CD14-positive monocyte (primary cell): ENCODE measurements around the gene CCL19. TPM values are rescaled to one million over a fixed set of nuclear protein-coding genes. Genes with fewer than 3 reads are reported as not detected.
A peak's percentile ranks its signal among the peaks of the same experiment; 100 is the strongest.

Source experiments
- DNase-seq, 3 donors: peaks; one replicate each; pipeline ENCODE4 v3.0.0-alpha.2; 2011 to 2022
- H2AFZ ChIP-seq: 2 replicates; pipeline ENCODE4 v1.6.0; 2012; ENCODE audit warnings: mild to moderate bottlenecking, low read depth, low read length, inconsistent platforms; ENCODE audit not compliant: insufficient read depth, poor library complexity, severe bottlenecking
- H3K27ac ChIP-seq, 2 donors: 1 replicate in 1 of 2; 2 replicates in 1 of 2; pipeline ENCODE4 v1.5.1; 2012 to 2013; ENCODE audit warnings: low read length in 2 of 2, control low read depth in 1 of 2, inconsistent platforms in 1 of 2, low read depth in 1 of 2, mild to moderate bottlenecking in 1 of 2
- H3K27me3 ChIP-seq, 2 donors: one replicate each; pipeline versions ENCODE4 v1.6.0 to v1.6.1; 2011 to 2013; ENCODE audit warnings: low read length in 2 of 2; ENCODE audit not compliant: control insufficient read depth in 2 of 2, insufficient read depth in 2 of 2
- H3K36me3 ChIP-seq, 2 donors: replicated peaks in 1 of 2; 1 replicate in 1 of 2; 2 replicates in 1 of 2; pipeline versions ENCODE4 v1.5.1 to v1.6.1; 2012 to 2013; ENCODE audit warnings: low read length in 2 of 2, control low read depth in 1 of 2, inconsistent platforms in 1 of 2, mild to moderate bottlenecking in 1 of 2; ENCODE audit not compliant: insufficient read depth in 2 of 2, control insufficient read depth in 1 of 2
- H3K4me1 ChIP-seq, 2 donors: 1 replicate in 1 of 2; 2 replicates in 1 of 2; pipeline versions ENCODE4 v1.5.1 to v1.6.1; 2012 to 2013; ENCODE audit warnings: low read length in 2 of 2, control low read depth in 1 of 2, inconsistent platforms in 1 of 2, mild to moderate bottlenecking in 1 of 2, moderate library complexity in 1 of 2; ENCODE audit not compliant: insufficient read depth in 2 of 2, control insufficient read depth in 1 of 2
- H3K4me2 ChIP-seq: replicated peaks from 2 replicates; pipeline ENCODE3; 2012; ENCODE audit warnings: low read length, moderate library complexity, mild to moderate bottlenecking; ENCODE audit not compliant: poor library complexity, severe bottlenecking; ENCODE audit errors: extremely low read depth
- H3K4me3 ChIP-seq, 3 experiments: fragments of 200-600 bp in 1 of 3; sonication (generic) in 1 of 3; replicated peaks in 1 of 3; 1 replicate in 2 of 3; 2 replicates in 1 of 3; pipeline ENCODE4 v1.5.1; 2011 to 2013; ENCODE audit warnings: low read length in 3 of 3, mild to moderate bottlenecking in 3 of 3, control low read depth in 2 of 3, low read depth in 2 of 3, inconsistent platforms in 1 of 3, moderate library complexity in 1 of 3
- H3K79me2 ChIP-seq: 2 replicates; pipeline ENCODE4 v1.6.0; 2012; ENCODE audit warnings: mild to moderate bottlenecking, control low read depth, inconsistent platforms, low read length, moderate library complexity; ENCODE audit not compliant: insufficient read depth
- H3K9ac ChIP-seq: 2 replicates; pipeline ENCODE4 v1.6.0; 2017; ENCODE audit warnings: low read length, mild to moderate bottlenecking; ENCODE audit not compliant: insufficient read depth, poor library complexity, severe bottlenecking
- H3K9me3 ChIP-seq, 2 donors: replicated peaks in 1 of 2; 1 replicate in 1 of 2; 2 replicates in 1 of 2; pipeline versions ENCODE4 v1.5.1 to v1.6.1; 2012 to 2013; ENCODE audit warnings: low read length in 2 of 2, control low read depth in 1 of 2; ENCODE audit not compliant: control insufficient read depth in 1 of 2, insufficient read depth in 1 of 2
- H4K20me1 ChIP-seq: 2 replicates; pipeline ENCODE4 v1.6.0; 2012; ENCODE audit warnings: mild to moderate bottlenecking, low read length, control low read depth, moderate library complexity; ENCODE audit not compliant: insufficient read depth
- H3K27ac Mint-ChIP-seq, 7 donors: one replicate each; pipeline ENCODE4 v1.8.0; 2020; ENCODE audit warnings: mild to moderate bottlenecking in 7 of 7, mixed read lengths in 7 of 7, moderate library complexity in 6 of 7, inconsistent platforms in 2 of 7
- H3K27me3 Mint-ChIP-seq, 3 donors: one replicate each; pipeline ENCODE4 v1.8.0; 2021 to 2022; ENCODE audit warnings: low read depth in 3 of 3, mild to moderate bottlenecking in 3 of 3, mixed read lengths in 3 of 3, moderate library complexity in 3 of 3, inconsistent platforms in 1 of 3
- H3K36me3 Mint-ChIP-seq, 2 donors: one replicate each; pipeline ENCODE4 v1.8.0; 2020; ENCODE audit warnings: mixed read lengths in 2 of 2, inconsistent platforms in 1 of 2, mild to moderate bottlenecking in 1 of 2
- H3K4me1 Mint-ChIP-seq: one replicate; pipeline ENCODE4 v1.8.0; 2020; ENCODE audit warnings: mild to moderate bottlenecking, mixed read lengths
- H3K4me3 Mint-ChIP-seq, 2 donors: one replicate each; pipeline ENCODE4 v1.8.0; 2020; ENCODE audit warnings: mild to moderate bottlenecking in 2 of 2, mixed read lengths in 2 of 2, moderate library complexity in 1 of 2
- H3K9me3 Mint-ChIP-seq, 7 donors: one replicate each; pipeline ENCODE4 v1.8.0; 2020 to 2022; ENCODE audit warnings: mixed read lengths in 7 of 7, mild to moderate bottlenecking in 6 of 7, moderate library complexity in 6 of 7, inconsistent platforms in 2 of 7
- WGBS: methylation state at CpG from one replicate; pipeline ENCODE4 v1.1.5; 2013; ENCODE audit warnings: missing lambda C conversion rate; ENCODE audit not compliant: insufficient coverage; 5-methylcytosine and 5-hydroxymethylcytosine counted together
- intact Hi-C, 2 donors: fragments of 100-400 bp; cut with micrococcal nuclease; formaldehyde crosslinking; loops; one replicate each; pipeline versions ENCODE4 v1.15.0 to v1.15.1; 2023
- polyA plus RNA-seq, 3 donors: library from polyadenylated mRNA; depleted of rRNA in 1 of 3; unstranded in 2 of 3; stranded (reverse) in 1 of 3; fragments of 300-500 nt in 2 of 3; fragments of >200 nt in 1 of 3; fragmentation: Illumina TruSeq in 2 of 3; gene quantifications; 1 replicate in 2 of 3; 2 replicates in 1 of 3; pipeline ENCODE4 v1.2.3, GENCODE V29; 2012 to 2021
- TF ChIP-seq, protein P1 (sequence below): fragments of 200-600 bp; IDR thresholded peaks from one replicate; pipeline ENCODE4 v1.8.0; 2022; ENCODE audit warnings: antibody characterized with exemption, mild to moderate bottlenecking

Gene CCL19
- polyA plus RNA-seq, 3 donors: 0.21 TPM; not detected in 2

- Histone ChIP-seq H3K4me1 (no peaks in the 10 kb centered on the region), H3K9ac (no peak overlapping the region), H3K4me2 (no peak overlapping the region), H4K20me1 (no peaks in the 10 kb centered on the region), H3K79me2 (no peaks in the 10 kb centered on the region), H3K9me3 (no peaks in the 10 kb centered on the region), H3K27me3 (no peaks in the 10 kb centered on the region), H3K27ac (no peak overlapping the region), H2AFZ (no peak overlapping the region), H3K36me3 (no peaks in the 10 kb centered on the region), H3K4me3 (no peak overlapping the region)
- DNase-seq: no peak
- TF ChIP-seq, protein P1, sequence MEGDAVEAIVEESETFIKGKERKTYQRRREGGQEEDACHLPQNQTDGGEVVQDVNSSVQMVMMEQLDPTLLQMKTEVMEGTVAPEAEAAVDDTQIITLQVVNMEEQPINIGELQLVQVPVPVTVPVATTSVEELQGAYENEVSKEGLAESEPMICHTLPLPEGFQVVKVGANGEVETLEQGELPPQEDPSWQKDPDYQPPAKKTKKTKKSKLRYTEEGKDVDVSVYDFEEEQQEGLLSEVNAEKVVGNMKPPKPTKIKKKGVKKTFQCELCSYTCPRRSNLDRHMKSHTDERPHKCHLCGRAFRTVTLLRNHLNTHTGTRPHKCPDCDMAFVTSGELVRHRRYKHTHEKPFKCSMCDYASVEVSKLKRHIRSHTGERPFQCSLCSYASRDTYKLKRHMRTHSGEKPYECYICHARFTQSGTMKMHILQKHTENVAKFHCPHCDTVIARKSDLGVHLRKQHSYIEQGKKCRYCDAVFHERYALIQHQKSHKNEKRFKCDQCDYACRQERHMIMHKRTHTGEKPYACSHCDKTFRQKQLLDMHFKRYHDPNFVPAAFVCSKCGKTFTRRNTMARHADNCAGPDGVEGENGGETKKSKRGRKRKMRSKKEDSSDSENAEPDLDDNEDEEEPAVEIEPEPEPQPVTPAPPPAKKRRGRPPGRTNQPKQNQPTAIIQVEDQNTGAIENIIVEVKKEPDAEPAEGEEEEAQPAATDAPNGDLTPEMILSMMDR: no peak
- no peaks in the 10 kb centered on the region for H3K4me1 Mint-ChIP-seq
- H3K9me3 Mint-ChIP-seq: no peaks in the 10 kb centered on the region
- intact Hi-C loops: no loop called here
- no peak overlapping the region for H3K4me3 Mint-ChIP-seq
- peaks cover 4 to 14% (median 12%) of the 10 kb centered on the region in 3 donors for H3K27me3 Mint-ChIP-seq
- no peak overlapping the region for H3K27ac Mint-ChIP-seq
- no peaks in the 10 kb centered on the region for H3K36me3 Mint-ChIP-seq
- WGBS: 90% methylated on average over 6 of the region's 8 CpGs
Measured at GRCh38 chr9:34719021-34719768, 28.1 kb upstream of the CCL19 start.

- Histone ChIP-seq H3K27ac (no peak overlapping the region), H3K9me3 (no peaks in the 10 kb centered on the region), H3K36me3 (no peaks in the 10 kb centered on the region), H3K4me1 (no peaks in the 10 kb centered on the region), H3K9ac (no peak overlapping the region), H3K27me3 (peaks cover 2 to 6% of the 10 kb centered on the region in 2 donors), H3K4me3 (no peak overlapping the region), H4K20me1 (no peaks in the 10 kb centered on the region), H3K4me2 (no peak overlapping the region), H2AFZ (no peak overlapping the region), H3K79me2 (no peaks in the 10 kb centered on the region)
- Mint-ChIP-seq H3K4me1 (no peaks in the 10 kb centered on the region), H3K4me3 (no peak overlapping the region), H3K9me3 (no peaks in the 10 kb centered on the region), H3K27ac (no peak overlapping the region), H3K27me3 (peaks cover 8 to 21% (median 18%) of the 10 kb centered on the region in 3 donors), H3K36me3 (no peaks in the 10 kb centered on the region)
- WGBS: no CpG with 5 or more reads among the region's 3 CpGs
- DNase-seq: peak in 1 of 3 donors; percentile 15
- intact Hi-C loops: no loop called here
- TF ChIP-seq, protein P1: no peak
Measured at GRCh38 chr9:34717996-34718614, 27.0 kb upstream of the CCL19 start.
